Cardiac septum (tissue), 1 donor: Measurements from ENCODE around the gene NCKAP5. TPM values are rescaled to one million over a fixed set of nuclear protein-coding genes. Genes with fewer than 3 reads are reported as not detected.

Experiments
- DNase-seq: peaks from one replicate; pipeline ENCODE4 v3.0.0-alpha.2; 2020; ENCODE audit warnings: low spot score
- intact Hi-C: fragments of 100-400 bp; cut with DNase I; formaldehyde crosslinking; loops from one replicate; pipeline ENCODE4 v1.14.0; 2022
- total RNA-seq: library from RNA; stranded (reverse); fragmentation: NEBNext Ultra II Directional; extraction: Animal tissue kit (Norgen Biotek cat#: 25700); gene quantifications from one replicate; pipeline ENCODE4 v1.2.1, GENCODE V29; 2021
- donor health status: DM: no; HTN: no; CAD: no.

Gene NCKAP5
- total RNA-seq, 1 donor from 2014 or later = 10.6 TPM

GRCh38 chr2:132969371-132969985, 598.8 kb downstream of the NCKAP5 start:
- DNase-seq = no peak
- intact Hi-C loops = no loop called here

- DNase-seq = no peak
- intact Hi-C loops = no loop called here
Observed at GRCh38 chr2:132965460-132965859, 602.8 kb downstream of the NCKAP5 start.

GRCh38 chr2:132963161-132963560, 605.1 kb downstream of the NCKAP5 start:
- intact Hi-C loops = no loop called here
- DNase-seq = no peak

GRCh38 chr2:132958887-132959286, 609.4 kb downstream of the NCKAP5 start:
- intact Hi-C loops = no loop called here
- DNase-seq = no peak

GRCh38 chr2:132955871-132956615, 612.2 kb downstream of the NCKAP5 start:
- DNase-seq = no peak
- intact Hi-C loops = no loop called here

GRCh38 chr2:132953771-132954170, 614.5 kb downstream of the NCKAP5 start:
- DNase-seq = no peak
- intact Hi-C loops = no loop called here

- no peak for DNase-seq
- intact Hi-C loops = no loop called here
Observed at GRCh38 chr2:132951008-132951714, 617.1 kb downstream of the NCKAP5 start.

- intact Hi-C loops = no loop called here
- no peak for DNase-seq
Observed at GRCh38 chr2:132949108-132949507, 619.2 kb downstream of the NCKAP5 start.

- intact Hi-C loops = no loop called here
- DNase-seq = no peak
Observed at GRCh38 chr2:132948211-132948610, 620.1 kb downstream of the NCKAP5 start.

- intact Hi-C loops = no loop called here
Observed at GRCh38 chr2:132943829-132944228, 624.4 kb downstream of the NCKAP5 start.

GRCh38 chr2:132941296-132942020, 626.8 kb downstream of the NCKAP5 start:
- intact Hi-C loops = no loop called here

More at GRCh38 chr2:132943829-132944228, 624.4 kb downstream of the NCKAP5 start:
- no peak for DNase-seq

GRCh38 chr2:132937629-132938028, 630.6 kb downstream of the NCKAP5 start:
- DNase-seq = no peak
- intact Hi-C loops = no loop called here

More at GRCh38 chr2:132941296-132942020, 626.8 kb downstream of the NCKAP5 start:
- no peak for DNase-seq

- DNase-seq = no peak
- intact Hi-C loops = no loop called here
Observed at GRCh38 chr2:132936791-132937190, 631.5 kb downstream of the NCKAP5 start.

- intact Hi-C loops = no loop called here
- no peak for DNase-seq
Observed at GRCh38 chr2:132936261-132936660, 632.0 kb downstream of the NCKAP5 start.

- DNase-seq = no peak
- intact Hi-C loops = no loop called here
Observed at GRCh38 chr2:132929786-132930185, 638.5 kb downstream of the NCKAP5 start.

GRCh38 chr2:132923787-132924186, 644.5 kb downstream of the NCKAP5 start:
- DNase-seq = no peak
- intact Hi-C loops = no loop called here

- no peak for DNase-seq
- intact Hi-C loops = no loop called here
Observed at GRCh38 chr2:132915812-132916549, 652.3 kb downstream of the NCKAP5 start.

GRCh38 chr2:132911726-132912724, 656.2 kb downstream of the NCKAP5 start:
- intact Hi-C loops = no loop called here
- DNase-seq = no peak
